GM18511 (cell line): ENCODE measurements around the gene STEAP2.

Experiments used
- ATAC-seq: cut with Tn5 transposase; IDR thresholded peaks from one replicate; pipeline ENCODE4 v1.9.1; 2021; ENCODE audit warnings: mild to moderate bottlenecking, moderate library complexity; ENCODE audit not compliant: unreplicated experiment

The STEAP2 gene

GRCh38 chr7:90192876-90193750 is 18.4 kb upstream of the STEAP2 start:
- ATAC-seq: no peak

GRCh38 chr7:90194911-90195809 is 16.4 kb upstream of the STEAP2 start:
- no peak for ATAC-seq

- ATAC-seq: no peak
These were observed 9.9 kb upstream of the STEAP2 start for GRCh38 chr7:90201500-90202195.

- no peak for ATAC-seq
These were observed 3.6 kb upstream of the STEAP2 start for GRCh38 chr7:90207956-90208355.

- no peak for ATAC-seq
These were observed 1.8 kb upstream of the STEAP2 start for GRCh38 chr7:90209776-90210175.

- no peak for ATAC-seq
These were observed 1.1 kb upstream of the STEAP2 start for GRCh38 chr7:90210475-90210874.

DNA sequence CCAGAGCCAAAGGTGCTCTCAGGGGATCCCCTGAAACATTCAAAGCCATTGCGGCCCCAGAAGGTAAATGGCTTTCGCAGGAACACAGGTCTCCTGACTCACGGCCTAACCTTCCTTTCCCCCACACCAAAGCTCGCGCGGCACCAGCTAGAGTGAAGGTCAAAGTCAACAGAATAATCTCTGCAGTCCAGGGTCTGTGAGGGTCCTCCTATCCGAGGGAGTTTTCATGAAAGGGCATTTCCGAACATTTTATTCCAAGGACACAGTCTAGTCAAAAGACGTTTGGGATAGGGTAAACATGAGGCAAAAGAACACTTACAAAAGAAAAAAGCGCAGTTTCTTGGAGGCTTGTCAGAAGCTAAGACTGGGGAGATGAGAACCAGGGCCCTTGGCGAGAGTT is 559 bp upstream of the STEAP2 start:
- ATAC-seq: peak; percentile 31

GRCh38 chr7:90212149-90212495 is 582 bp downstream of the STEAP2 start:
- no peak for ATAC-seq

DNA sequence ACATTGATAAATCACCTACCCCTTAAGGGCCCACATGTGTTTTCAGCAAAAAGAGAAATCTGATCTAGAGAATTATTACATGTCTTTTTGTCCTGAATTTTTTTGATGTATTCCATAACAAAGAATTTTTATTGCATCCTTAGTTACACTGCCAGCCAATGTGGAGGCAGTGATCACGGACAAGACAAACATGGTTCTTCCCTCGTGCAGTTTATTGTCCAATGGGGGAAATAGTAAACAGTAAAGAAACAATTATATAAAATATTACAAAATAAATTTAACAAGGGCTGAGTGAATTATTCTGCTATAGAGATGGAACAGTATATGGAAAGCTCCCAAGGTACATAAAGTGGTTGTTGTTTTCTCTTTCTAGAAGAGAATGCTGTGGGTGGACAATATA is 2.0 kb downstream of the STEAP2 start:
- ATAC-seq: no peak

DNA sequence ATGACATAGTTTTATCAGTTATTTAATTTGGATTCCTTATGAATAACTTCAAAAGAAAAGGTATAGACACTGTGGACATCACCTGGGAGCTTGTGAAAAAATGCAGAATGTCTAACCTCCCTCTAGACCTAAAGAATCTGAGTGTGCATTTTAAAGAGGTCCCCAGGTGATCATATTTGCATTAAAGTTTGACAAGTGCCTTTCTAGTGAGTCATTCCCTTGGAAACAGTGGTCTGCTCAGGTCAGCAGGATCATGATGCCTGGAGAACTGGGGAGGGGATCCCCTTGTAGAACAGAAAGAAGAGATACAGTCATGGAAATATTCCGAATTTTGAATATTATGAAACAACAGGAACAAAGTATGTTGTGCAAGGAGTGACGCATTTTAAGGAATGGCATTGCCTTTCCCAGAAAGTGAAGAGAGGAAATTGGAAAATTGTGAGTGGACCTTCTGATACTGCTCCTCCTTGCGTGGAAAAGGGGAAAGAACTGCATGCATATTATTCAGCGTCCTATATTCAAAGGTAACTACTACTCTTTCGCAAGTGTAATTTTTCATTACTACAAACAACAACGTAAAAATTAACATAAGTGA is 4.6 kb downstream of the STEAP2 start:
- ATAC-seq: no peak

DNA sequence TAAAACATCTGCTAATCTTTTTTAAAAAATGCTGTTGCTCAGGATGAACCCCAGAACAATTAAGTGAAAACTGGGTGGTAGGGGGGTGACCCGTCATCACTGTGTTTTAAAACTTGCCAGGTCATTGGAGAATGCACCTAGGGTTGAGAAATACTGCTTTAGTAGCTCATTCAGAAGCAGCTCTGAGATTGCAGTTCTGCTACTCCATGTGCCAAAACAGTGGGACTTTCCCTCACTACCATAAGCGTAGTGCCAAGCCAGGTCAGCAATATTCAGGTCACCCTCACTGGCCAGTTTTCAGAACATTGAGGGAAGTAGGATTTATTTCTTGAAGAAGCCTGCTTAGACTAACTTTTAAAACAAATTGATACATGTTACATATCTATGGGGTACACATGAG is 5.2 kb downstream of the STEAP2 start:
- ATAC-seq: no peak

DNA sequence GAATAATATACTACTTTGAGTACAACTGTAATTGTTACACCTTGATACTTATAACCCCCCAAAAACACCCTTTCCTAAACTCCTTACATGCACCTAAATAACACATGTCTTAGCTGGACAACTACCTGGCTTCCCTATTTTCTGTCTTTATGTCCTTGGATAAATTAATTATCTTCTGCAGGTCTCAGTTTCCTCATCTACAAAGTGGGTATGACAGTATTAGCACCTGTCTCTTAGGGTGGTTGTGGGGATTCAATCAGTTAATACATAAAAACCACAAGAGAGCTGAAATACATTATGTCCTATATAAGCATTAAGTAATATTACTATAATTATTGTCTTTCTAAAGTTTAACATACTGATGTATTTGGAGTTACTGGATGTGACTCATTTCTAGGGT is 10.8 kb downstream of the STEAP2 start:
- ATAC-seq: no peak

DNA sequence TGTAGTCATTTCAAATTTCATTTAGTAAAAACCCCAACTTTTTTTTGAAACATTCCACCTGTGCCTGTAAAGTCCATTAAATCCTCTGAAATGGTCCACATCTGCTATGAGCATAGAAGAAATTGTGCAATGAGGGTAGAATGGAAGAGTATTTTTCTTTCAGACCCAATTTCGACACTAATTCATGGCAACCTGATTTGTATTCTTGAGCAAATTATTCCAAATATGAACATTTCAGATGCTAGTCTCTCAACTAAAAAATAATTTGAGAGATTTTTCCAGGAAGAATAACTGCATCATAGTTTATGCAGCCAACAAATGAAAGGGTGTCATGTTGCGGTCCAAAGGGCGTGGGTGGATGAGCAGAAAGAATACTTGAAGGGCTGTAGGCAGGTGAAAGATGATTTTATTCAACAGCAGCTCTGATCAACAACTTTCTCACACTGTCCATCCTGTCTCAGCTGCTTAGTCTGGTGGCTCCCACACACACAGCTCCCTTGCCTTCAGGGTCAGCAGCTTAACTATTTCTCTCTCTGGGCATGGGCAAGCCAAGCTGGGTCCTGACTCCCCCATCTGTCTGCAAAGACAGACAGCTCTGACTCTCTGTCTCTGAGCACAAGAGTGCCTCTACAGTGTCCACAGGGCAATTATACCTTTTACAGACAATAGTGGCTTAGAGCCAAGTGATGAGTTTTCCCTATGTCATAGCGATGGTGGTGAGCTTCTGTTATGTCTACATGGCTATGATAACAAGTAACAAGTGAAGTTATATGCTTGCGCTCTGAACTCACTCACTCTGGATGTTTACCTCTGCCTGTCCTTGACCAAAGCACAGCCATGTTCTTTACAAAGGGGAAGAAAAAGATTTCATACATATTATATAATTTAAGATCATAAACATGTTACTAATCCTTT is 11.5 kb downstream of the STEAP2 start:
- ATAC-seq: no peak

DNA sequence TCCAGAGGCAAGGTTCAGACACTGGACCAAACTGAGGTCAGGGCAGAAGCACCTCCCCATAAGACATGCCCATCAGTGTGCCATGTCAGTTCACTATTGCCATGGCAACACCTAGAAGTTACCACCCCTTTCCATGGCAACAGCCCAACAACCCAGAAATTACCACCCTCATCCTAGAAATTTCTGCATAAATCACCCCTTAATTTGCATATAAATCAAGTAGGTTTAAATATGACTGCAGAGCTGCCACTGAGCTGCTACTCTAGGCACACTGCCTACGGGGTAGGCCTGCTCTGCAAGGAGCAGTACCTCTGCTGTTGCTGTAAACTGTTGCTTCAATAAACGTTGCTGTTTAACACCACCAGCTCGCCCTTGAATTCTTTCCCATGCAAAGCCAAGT is 12.7 kb downstream of the STEAP2 start:
- ATAC-seq: no peak

- ATAC-seq: no peak
These were observed 13.6 kb downstream of the STEAP2 start for GRCh38 chr7:90225181-90225580.

DNA sequence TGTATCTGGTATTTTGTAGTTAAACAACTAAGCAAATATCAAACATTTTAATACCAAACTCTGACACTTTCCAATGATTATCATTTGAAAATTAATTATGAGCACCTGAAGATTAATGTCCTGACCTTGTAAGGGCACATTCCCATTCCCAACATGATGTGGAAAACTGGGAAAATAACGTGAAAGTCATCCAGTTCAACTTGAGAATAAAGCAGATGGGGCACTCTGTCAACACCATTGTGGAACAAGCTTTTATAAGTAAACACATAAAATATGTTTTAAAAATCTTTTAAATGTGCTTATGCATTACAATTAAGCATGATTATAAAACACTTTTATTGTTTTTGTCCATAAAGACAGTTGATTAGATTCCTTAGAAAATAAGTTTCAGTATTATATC is 14.1 kb downstream of the STEAP2 start:
- ATAC-seq: no peak

GRCh38 chr7:90227259-90227658 is 15.7 kb downstream of the STEAP2 start:
- no peak for ATAC-seq

DNA sequence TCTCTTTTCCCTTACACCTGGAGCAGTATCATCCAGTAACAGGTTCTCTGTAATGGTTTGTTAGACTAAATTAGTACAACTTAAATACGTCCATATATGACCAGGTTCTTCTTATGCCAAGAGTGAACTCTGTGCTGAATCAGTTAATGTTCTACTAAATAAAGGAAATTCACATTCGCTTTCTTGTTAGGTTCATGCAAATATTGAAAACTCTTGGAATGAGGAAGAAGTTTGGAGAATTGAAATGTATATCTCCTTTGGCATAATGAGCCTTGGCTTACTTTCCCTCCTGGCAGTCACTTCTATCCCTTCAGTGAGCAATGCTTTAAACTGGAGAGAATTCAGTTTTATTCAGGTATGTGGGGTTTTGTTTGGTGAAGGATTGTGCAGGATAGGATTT is 18.1 kb downstream of the STEAP2 start:
- ATAC-seq: no peak

DNA sequence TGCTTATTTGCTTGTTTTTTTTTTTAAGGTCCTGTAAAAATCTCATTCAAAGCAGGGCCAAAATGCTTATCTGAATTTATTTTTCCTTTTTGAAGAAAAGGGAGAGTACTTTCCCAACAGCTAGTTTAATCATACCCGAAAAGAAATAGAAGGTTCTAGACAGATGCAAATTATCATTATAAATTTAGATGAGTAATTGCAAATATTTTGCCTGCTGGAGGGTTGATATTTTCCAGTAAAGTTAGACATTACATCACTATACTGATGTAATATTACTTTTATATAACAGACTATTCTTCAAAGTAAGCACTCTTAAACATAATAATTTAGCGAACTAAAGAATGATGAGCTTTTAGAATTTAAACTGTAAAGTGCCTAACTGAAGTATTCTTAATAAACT is 19.3 kb downstream of the STEAP2 start:
- no peak for ATAC-seq

DNA sequence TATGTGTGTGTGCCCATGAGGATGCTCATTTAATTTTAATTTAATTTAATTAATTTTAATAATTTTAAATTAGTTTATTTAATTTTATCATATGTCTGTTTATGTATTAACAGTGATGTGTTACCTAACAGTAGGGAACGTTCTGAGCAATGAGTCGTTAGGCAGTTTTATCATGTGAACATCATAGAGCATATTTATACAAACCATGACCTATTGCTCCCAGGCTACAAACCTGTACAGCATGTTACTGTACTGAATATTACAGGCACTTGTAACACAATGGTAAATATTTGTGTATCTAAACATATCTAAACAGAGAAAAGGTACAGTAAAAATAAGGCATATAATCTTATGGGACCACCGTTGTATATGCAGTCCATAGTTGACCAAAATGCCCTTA is 19.8 kb downstream of the STEAP2 start:
- no peak for ATAC-seq
